CD14-positive monocyte (primary cell): Measurements from ENCODE around the gene OSTF1. TPM values are rescaled to one million over a fixed set of nuclear protein-coding genes. Genes with fewer than 3 reads are reported as not detected.

Source experiments
- DNase-seq, 3 donors: peaks; one replicate each; pipeline ENCODE4 v3.0.0-alpha.2; 2011 to 2022
- H2AFZ ChIP-seq: 2 replicates; pipeline ENCODE4 v1.6.0; 2012; ENCODE audit warnings: mild to moderate bottlenecking, low read depth, low read length, inconsistent platforms; ENCODE audit not compliant: insufficient read depth, poor library complexity, severe bottlenecking
- H3K27ac ChIP-seq, 2 donors: 1 replicate in 1 of 2; 2 replicates in 1 of 2; pipeline ENCODE4 v1.5.1; 2012 to 2013; ENCODE audit warnings: low read length in 2 of 2, control low read depth in 1 of 2, inconsistent platforms in 1 of 2, low read depth in 1 of 2, mild to moderate bottlenecking in 1 of 2
- H3K27me3 ChIP-seq, 2 donors: one replicate each; pipeline versions ENCODE4 v1.6.0 to v1.6.1; 2011 to 2013; ENCODE audit warnings: low read length in 2 of 2; ENCODE audit not compliant: control insufficient read depth in 2 of 2, insufficient read depth in 2 of 2
- H3K36me3 ChIP-seq, 2 donors: replicated peaks in 1 of 2; 1 replicate in 1 of 2; 2 replicates in 1 of 2; pipeline versions ENCODE4 v1.5.1 to v1.6.1; 2012 to 2013; ENCODE audit warnings: low read length in 2 of 2, control low read depth in 1 of 2, inconsistent platforms in 1 of 2, mild to moderate bottlenecking in 1 of 2; ENCODE audit not compliant: insufficient read depth in 2 of 2, control insufficient read depth in 1 of 2
- H3K4me1 ChIP-seq, 2 donors: 1 replicate in 1 of 2; 2 replicates in 1 of 2; pipeline versions ENCODE4 v1.5.1 to v1.6.1; 2012 to 2013; ENCODE audit warnings: low read length in 2 of 2, control low read depth in 1 of 2, inconsistent platforms in 1 of 2, mild to moderate bottlenecking in 1 of 2, moderate library complexity in 1 of 2; ENCODE audit not compliant: insufficient read depth in 2 of 2, control insufficient read depth in 1 of 2
- H3K4me2 ChIP-seq: replicated peaks from 2 replicates; pipeline ENCODE3; 2012; ENCODE audit warnings: low read length, moderate library complexity, mild to moderate bottlenecking; ENCODE audit not compliant: poor library complexity, severe bottlenecking; ENCODE audit errors: extremely low read depth
- H3K4me3 ChIP-seq, 3 experiments: fragments of 200-600 bp in 1 of 3; sonication (generic) in 1 of 3; replicated peaks in 1 of 3; 1 replicate in 2 of 3; 2 replicates in 1 of 3; pipeline ENCODE4 v1.5.1; 2011 to 2013; ENCODE audit warnings: low read length in 3 of 3, mild to moderate bottlenecking in 3 of 3, control low read depth in 2 of 3, low read depth in 2 of 3, inconsistent platforms in 1 of 3, moderate library complexity in 1 of 3
- H3K79me2 ChIP-seq: 2 replicates; pipeline ENCODE4 v1.6.0; 2012; ENCODE audit warnings: mild to moderate bottlenecking, control low read depth, inconsistent platforms, low read length, moderate library complexity; ENCODE audit not compliant: insufficient read depth
- H3K9ac ChIP-seq: 2 replicates; pipeline ENCODE4 v1.6.0; 2017; ENCODE audit warnings: low read length, mild to moderate bottlenecking; ENCODE audit not compliant: insufficient read depth, poor library complexity, severe bottlenecking
- H3K9me3 ChIP-seq, 2 donors: replicated peaks in 1 of 2; 1 replicate in 1 of 2; 2 replicates in 1 of 2; pipeline versions ENCODE4 v1.5.1 to v1.6.1; 2012 to 2013; ENCODE audit warnings: low read length in 2 of 2, control low read depth in 1 of 2; ENCODE audit not compliant: control insufficient read depth in 1 of 2, insufficient read depth in 1 of 2
- H4K20me1 ChIP-seq: 2 replicates; pipeline ENCODE4 v1.6.0; 2012; ENCODE audit warnings: mild to moderate bottlenecking, low read length, control low read depth, moderate library complexity; ENCODE audit not compliant: insufficient read depth
- H3K27ac Mint-ChIP-seq, 7 donors: one replicate each; pipeline ENCODE4 v1.8.0; 2020; ENCODE audit warnings: mild to moderate bottlenecking in 7 of 7, mixed read lengths in 7 of 7, moderate library complexity in 6 of 7, inconsistent platforms in 2 of 7
- H3K27me3 Mint-ChIP-seq, 3 donors: one replicate each; pipeline ENCODE4 v1.8.0; 2021 to 2022; ENCODE audit warnings: low read depth in 3 of 3, mild to moderate bottlenecking in 3 of 3, mixed read lengths in 3 of 3, moderate library complexity in 3 of 3, inconsistent platforms in 1 of 3
- H3K36me3 Mint-ChIP-seq, 2 donors: one replicate each; pipeline ENCODE4 v1.8.0; 2020; ENCODE audit warnings: mixed read lengths in 2 of 2, inconsistent platforms in 1 of 2, mild to moderate bottlenecking in 1 of 2
- H3K4me1 Mint-ChIP-seq: one replicate; pipeline ENCODE4 v1.8.0; 2020; ENCODE audit warnings: mild to moderate bottlenecking, mixed read lengths
- H3K4me3 Mint-ChIP-seq, 2 donors: one replicate each; pipeline ENCODE4 v1.8.0; 2020; ENCODE audit warnings: mild to moderate bottlenecking in 2 of 2, mixed read lengths in 2 of 2, moderate library complexity in 1 of 2
- H3K9me3 Mint-ChIP-seq, 7 donors: one replicate each; pipeline ENCODE4 v1.8.0; 2020 to 2022; ENCODE audit warnings: mixed read lengths in 7 of 7, mild to moderate bottlenecking in 6 of 7, moderate library complexity in 6 of 7, inconsistent platforms in 2 of 7
- WGBS: methylation state at CpG from one replicate; pipeline ENCODE4 v1.1.5; 2013; ENCODE audit warnings: missing lambda C conversion rate; ENCODE audit not compliant: insufficient coverage; 5-methylcytosine and 5-hydroxymethylcytosine counted together
- intact Hi-C, 2 donors: fragments of 100-400 bp; cut with micrococcal nuclease; formaldehyde crosslinking; loops; one replicate each; pipeline versions ENCODE4 v1.15.0 to v1.15.1; 2023
- polyA plus RNA-seq, 3 donors: library from polyadenylated mRNA; depleted of rRNA in 1 of 3; unstranded in 2 of 3; stranded (reverse) in 1 of 3; fragments of 300-500 nt in 2 of 3; fragments of >200 nt in 1 of 3; fragmentation: Illumina TruSeq in 2 of 3; gene quantifications; 1 replicate in 2 of 3; 2 replicates in 1 of 3; pipeline ENCODE4 v1.2.3, GENCODE V29; 2012 to 2021
- TF ChIP-seq, protein P1 (sequence below): fragments of 200-600 bp; IDR thresholded peaks from one replicate; pipeline ENCODE4 v1.8.0; 2022; ENCODE audit warnings: antibody characterized with exemption, mild to moderate bottlenecking

Gene OSTF1
- polyA plus RNA-seq, 3 donors, result 59.8 to 296 (median 240) TPM

DNA sequence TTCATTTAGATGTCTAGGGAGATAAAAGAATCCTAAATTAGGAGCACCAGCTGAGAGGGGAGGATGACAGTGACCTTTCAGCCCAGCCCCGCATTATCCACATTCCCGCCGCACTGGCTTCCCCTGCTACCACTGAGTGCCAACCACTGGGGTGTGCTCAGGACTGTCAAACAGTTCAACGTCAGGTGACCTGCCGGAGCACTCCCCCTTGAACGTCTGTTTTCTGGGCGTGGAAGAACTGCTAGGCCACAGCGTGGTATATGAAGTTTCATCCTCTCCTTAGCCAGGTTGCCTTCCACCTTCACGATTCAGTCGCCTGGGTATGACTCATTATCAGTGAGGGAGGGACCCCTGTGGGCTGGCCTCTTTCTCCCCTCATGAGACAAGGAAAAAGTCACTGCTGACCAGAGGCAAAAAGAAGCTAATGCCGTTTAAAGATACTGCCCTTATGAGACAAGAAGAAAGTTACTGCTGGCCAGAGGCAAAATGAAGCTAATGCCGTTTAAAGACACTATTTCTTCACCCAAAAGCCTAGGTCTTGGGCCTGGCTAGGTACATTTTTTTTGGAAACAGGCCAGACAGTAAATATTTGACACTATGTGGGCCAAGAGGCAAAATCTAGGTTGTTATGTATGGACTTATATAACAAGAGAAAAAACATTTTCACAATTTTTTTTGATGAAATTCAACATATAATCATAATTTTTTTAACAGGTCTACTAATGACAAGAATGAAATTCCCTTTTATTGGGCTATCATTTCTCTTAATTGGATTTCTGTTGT is 4.9 kb upstream of the OSTF1 start:
- no peaks in the 10 kb centered on the region for H3K27me3 ChIP-seq
- H4K20me1 ChIP-seq, result no peaks in the 10 kb centered on the region
- Mint-ChIP-seq H3K27ac (no peak overlapping the region), H3K9me3 (no peaks in the 10 kb centered on the region), H3K4me1 (peaks cover 15% of the 10 kb centered on the region), H3K4me3 (no peak overlapping the region), H3K27me3 (no peaks in the 10 kb centered on the region), H3K36me3 (peaks cover 11 to 17% of the 10 kb centered on the region in 2 donors)
- H3K4me3 ChIP-seq, result no peak overlapping the region
- no peak overlapping the region for H3K9ac ChIP-seq
- no peak overlapping the region for H2AFZ ChIP-seq
- TF ChIP-seq, protein P1, sequence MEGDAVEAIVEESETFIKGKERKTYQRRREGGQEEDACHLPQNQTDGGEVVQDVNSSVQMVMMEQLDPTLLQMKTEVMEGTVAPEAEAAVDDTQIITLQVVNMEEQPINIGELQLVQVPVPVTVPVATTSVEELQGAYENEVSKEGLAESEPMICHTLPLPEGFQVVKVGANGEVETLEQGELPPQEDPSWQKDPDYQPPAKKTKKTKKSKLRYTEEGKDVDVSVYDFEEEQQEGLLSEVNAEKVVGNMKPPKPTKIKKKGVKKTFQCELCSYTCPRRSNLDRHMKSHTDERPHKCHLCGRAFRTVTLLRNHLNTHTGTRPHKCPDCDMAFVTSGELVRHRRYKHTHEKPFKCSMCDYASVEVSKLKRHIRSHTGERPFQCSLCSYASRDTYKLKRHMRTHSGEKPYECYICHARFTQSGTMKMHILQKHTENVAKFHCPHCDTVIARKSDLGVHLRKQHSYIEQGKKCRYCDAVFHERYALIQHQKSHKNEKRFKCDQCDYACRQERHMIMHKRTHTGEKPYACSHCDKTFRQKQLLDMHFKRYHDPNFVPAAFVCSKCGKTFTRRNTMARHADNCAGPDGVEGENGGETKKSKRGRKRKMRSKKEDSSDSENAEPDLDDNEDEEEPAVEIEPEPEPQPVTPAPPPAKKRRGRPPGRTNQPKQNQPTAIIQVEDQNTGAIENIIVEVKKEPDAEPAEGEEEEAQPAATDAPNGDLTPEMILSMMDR, result no peak
- H3K79me2 ChIP-seq, result peaks cover 7% of the 10 kb centered on the region
- peaks cover 0 to 2% of the 10 kb centered on the region in 2 donors for H3K36me3 ChIP-seq
- peaks cover 11 to 24% of the 10 kb centered on the region in 2 donors for H3K4me1 ChIP-seq
- H3K4me2 ChIP-seq, result no peak overlapping the region
- no peak overlapping the region for H3K27ac ChIP-seq
- intact Hi-C loops, result loop anchor here (5.0 to 10.0 kb wide), 2 partner anchors 61 to 136 kb away; no protein-coding TSS in a partner anchor
- no peaks in the 10 kb centered on the region for H3K9me3 ChIP-seq
- no peak for DNase-seq
- 100% methylated on average over 3 of the region's 12 CpGs for WGBS

DNA sequence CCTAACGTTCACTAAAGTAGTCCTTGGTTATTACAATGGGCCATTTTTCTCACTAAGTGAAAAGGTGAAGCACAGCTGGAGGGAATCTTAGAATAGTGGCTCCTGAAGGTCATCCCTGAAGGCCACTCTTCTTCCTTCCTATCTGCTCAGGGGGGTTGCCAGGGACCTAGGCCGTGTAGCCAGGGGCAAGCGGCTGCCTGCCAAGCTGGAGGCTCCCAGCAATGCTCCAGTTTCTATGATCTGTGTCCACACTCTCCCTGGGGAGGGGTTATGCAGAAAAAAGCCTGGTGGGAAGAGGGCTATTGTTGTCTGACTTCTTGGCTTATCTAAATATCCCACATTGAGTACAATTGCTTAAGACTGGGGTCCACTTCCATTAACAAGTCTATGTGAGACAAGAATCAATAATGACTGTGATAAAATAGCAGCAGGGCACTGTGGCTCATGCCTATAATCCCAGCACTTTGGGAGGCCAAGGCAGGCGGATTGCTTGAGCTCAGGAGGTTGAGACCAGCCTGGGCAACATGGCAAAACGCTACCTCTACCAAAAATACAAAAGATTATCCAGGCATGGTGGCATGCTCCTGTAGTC is 4.1 kb upstream of the OSTF1 start:
- no peaks in the 10 kb centered on the region for H3K27me3 Mint-ChIP-seq
- H3K4me1 Mint-ChIP-seq, result peaks cover 15% of the 10 kb centered on the region
- Histone ChIP-seq H3K27ac (no peak overlapping the region), H3K9me3 (no peaks in the 10 kb centered on the region), H3K4me2 (no peak overlapping the region), H3K36me3 (peaks cover 0 to 2% of the 10 kb centered on the region in 2 donors), H3K4me3 (no peak overlapping the region), H2AFZ (no peak overlapping the region), H3K79me2 (peaks cover 14% of the 10 kb centered on the region), H3K27me3 (no peaks in the 10 kb centered on the region), H4K20me1 (peaks cover 2% of the 10 kb centered on the region), H3K4me1 (peaks cover 12 to 24% of the 10 kb centered on the region in 2 donors), H3K9ac (no peak overlapping the region)
- no peaks in the 10 kb centered on the region for H3K9me3 Mint-ChIP-seq
- WGBS, result no CpG with 5 or more reads among the region's 5 CpGs
- peak overlapping the region in 1 of 7 donors; percentile 72 for H3K27ac Mint-ChIP-seq
- intact Hi-C loops, result loop anchor here (5.0 to 10.0 kb wide), 2 partner anchors 61 to 137 kb away; no protein-coding TSS in a partner anchor
- DNase-seq, result no peak
- H3K4me3 Mint-ChIP-seq, result no peak overlapping the region
- peaks cover 11 to 17% of the 10 kb centered on the region in 2 donors for H3K36me3 Mint-ChIP-seq
- TF ChIP-seq, protein P1, result no peak
